Loucy (cell line): ENCODE measurements around the gene STK35.
A peak's percentile ranks its signal among the peaks of the same experiment; 100 is the strongest.

Source experiments
- EZH2phosphoT487 ChIP-seq: fragments of 200-600 bp; IDR thresholded peaks from 2 replicates; pipeline ENCODE4 v1.6.1; 2018; ENCODE audit warnings: antibody characterized with exemption, mild to moderate bottlenecking, moderate library complexity, borderline replicate concordance
- TF ChIP-seq, protein P1 (sequence below): fragments of 200-600 bp; sonication (generic); conservative IDR thresholded peaks from 2 replicates; pipeline ENCODE4 v1.5.1; 2014; ENCODE audit warnings: mild to moderate bottlenecking, antibody characterized with exemption, low read length

DNA sequence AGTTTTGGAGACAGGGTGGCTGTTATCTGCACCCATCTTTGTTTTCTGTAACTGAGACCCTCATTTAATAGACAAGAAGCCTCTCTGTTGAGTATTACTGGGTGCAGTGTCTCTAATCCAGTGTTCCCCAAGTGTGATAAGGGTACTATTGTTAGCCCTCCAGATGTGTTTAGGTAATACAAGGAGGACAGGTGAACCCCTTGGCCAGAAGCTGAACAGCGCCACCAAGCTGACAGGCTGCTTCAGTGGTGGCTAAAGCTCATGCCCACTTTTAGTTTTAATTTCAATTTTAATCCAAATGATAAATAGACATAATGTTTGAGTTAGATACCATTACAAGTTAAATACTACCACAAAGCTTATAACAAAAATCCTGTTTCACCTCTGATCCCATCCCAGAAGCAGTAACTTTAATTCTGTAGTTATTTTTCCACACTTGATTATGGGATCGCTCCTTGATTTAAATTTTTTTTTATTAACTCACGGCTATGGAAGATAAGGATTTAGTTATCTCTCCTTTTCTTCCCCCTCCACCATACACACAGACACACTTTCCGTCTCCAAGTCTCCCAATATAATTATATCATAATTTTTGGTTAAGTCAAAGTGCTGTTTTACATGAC is 8.4 kb upstream of the STK35 start:
- TF ChIP-seq, protein P1, sequence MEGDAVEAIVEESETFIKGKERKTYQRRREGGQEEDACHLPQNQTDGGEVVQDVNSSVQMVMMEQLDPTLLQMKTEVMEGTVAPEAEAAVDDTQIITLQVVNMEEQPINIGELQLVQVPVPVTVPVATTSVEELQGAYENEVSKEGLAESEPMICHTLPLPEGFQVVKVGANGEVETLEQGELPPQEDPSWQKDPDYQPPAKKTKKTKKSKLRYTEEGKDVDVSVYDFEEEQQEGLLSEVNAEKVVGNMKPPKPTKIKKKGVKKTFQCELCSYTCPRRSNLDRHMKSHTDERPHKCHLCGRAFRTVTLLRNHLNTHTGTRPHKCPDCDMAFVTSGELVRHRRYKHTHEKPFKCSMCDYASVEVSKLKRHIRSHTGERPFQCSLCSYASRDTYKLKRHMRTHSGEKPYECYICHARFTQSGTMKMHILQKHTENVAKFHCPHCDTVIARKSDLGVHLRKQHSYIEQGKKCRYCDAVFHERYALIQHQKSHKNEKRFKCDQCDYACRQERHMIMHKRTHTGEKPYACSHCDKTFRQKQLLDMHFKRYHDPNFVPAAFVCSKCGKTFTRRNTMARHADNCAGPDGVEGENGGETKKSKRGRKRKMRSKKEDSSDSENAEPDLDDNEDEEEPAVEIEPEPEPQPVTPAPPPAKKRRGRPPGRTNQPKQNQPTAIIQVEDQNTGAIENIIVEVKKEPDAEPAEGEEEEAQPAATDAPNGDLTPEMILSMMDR, result peak; percentile 93
- no peak for TF ChIP-seq EZH2phosphoT487
